Mesenchymal stem cell (in vitro differentiated cells and primary cell): Measurements from ENCODE around the gene IKZF3.

ENCODE experiments used
- DNase-seq: peaks from one replicate; pipeline ENCODE4 v3.0.0-alpha.2; 2013
- H2AFZ ChIP-seq: one replicate; pipeline ENCODE4 v1.6.1; 2013; ENCODE audit warnings: low read depth, mild to moderate bottlenecking, control low read depth, inconsistent platforms, low read length, moderate library complexity
- H2AK5ac ChIP-seq: 2 replicates; pipeline ENCODE4 v1.6.1; 2013; ENCODE audit warnings: low read length, moderate library complexity, mild to moderate bottlenecking, inconsistent platforms; ENCODE audit not compliant: severe bottlenecking
- H2BK120ac ChIP-seq: one replicate; pipeline ENCODE4 v1.6.1; 2013; ENCODE audit warnings: low read depth, mild to moderate bottlenecking, inconsistent platforms, low read length, moderate library complexity
- H2BK12ac ChIP-seq, 2 experiments: one replicate each; pipeline ENCODE4 v1.6.1; 2013; ENCODE audit warnings: inconsistent platforms in 2 of 2, low read length in 2 of 2, mild to moderate bottlenecking in 2 of 2, moderate library complexity in 2 of 2, control low read depth in 1 of 2
- H2BK15ac ChIP-seq: one replicate; pipeline ENCODE4 v1.6.1; 2013; ENCODE audit warnings: mild to moderate bottlenecking, low read depth, inconsistent platforms; ENCODE audit not compliant: poor library complexity, severe bottlenecking
- H2BK5ac ChIP-seq: 2 replicates; pipeline ENCODE4 v1.6.1; 2013; ENCODE audit warnings: low read depth, mild to moderate bottlenecking, low read length, control low read depth, inconsistent platforms; ENCODE audit not compliant: poor library complexity, severe bottlenecking
- H3K14ac ChIP-seq, 2 experiments: one replicate each; pipeline ENCODE4 v1.6.1; 2013; ENCODE audit warnings: inconsistent platforms in 2 of 2, low read length in 2 of 2, control low read depth in 1 of 2, mild to moderate bottlenecking in 1 of 2, moderate library complexity in 1 of 2
- H3K18ac ChIP-seq, 2 experiments: one replicate each; pipeline ENCODE4 v1.6.1; 2013; ENCODE audit warnings: inconsistent platforms in 2 of 2, low read length in 2 of 2, control low read depth in 1 of 2, low read depth in 1 of 2, mild to moderate bottlenecking in 1 of 2
- H3K23ac ChIP-seq, 2 experiments: one replicate each; pipeline ENCODE4 v1.6.1; 2013; ENCODE audit warnings: inconsistent platforms in 2 of 2, low read length in 2 of 2, mild to moderate bottlenecking in 2 of 2, moderate library complexity in 2 of 2, control low read depth in 1 of 2
- H3K27ac ChIP-seq: 2 replicates; pipeline ENCODE4 v1.5.1; 2013; ENCODE audit warnings: mild to moderate bottlenecking, moderate library complexity, low read length, control low read depth, inconsistent platforms; ENCODE audit not compliant: poor library complexity, severe bottlenecking
- H3K27me3 ChIP-seq, 2 experiments: 2 replicates each; pipeline versions ENCODE4 v1.6.1 to v1.7.0; 2013; ENCODE audit warnings: low read length in 2 of 2, mild to moderate bottlenecking in 2 of 2, moderate library complexity in 2 of 2, control low read depth in 1 of 2, inconsistent platforms in 1 of 2; ENCODE audit not compliant: control insufficient read depth in 1 of 2, insufficient read depth in 1 of 2
- H3K36me3 ChIP-seq, 2 experiments: 2 replicates each; pipeline versions ENCODE4 v1.6.1 to v1.7.0; 2013; ENCODE audit warnings: low read length in 2 of 2, control low read depth in 1 of 2, inconsistent platforms in 1 of 2, low read depth in 1 of 2, mild to moderate bottlenecking in 1 of 2; ENCODE audit not compliant: insufficient read depth in 2 of 2, control insufficient read depth in 1 of 2
- H3K4ac ChIP-seq, 2 experiments: one replicate each; pipeline ENCODE4 v1.6.1; 2013; ENCODE audit warnings: inconsistent platforms in 2 of 2, low read length in 2 of 2, mild to moderate bottlenecking in 2 of 2, moderate library complexity in 2 of 2, control low read depth in 1 of 2, low read depth in 1 of 2
- H3K4me1 ChIP-seq: 2 replicates; pipeline ENCODE4 v1.6.1; 2013; ENCODE audit warnings: low read depth, low read length, control low read depth; ENCODE audit not compliant: control insufficient read depth, insufficient read depth
- H3K4me2 ChIP-seq: 2 replicates; pipeline ENCODE4 v1.6.1; 2013; ENCODE audit warnings: low read length, mild to moderate bottlenecking, inconsistent platforms; ENCODE audit not compliant: poor library complexity, severe bottlenecking
- H3K4me3 ChIP-seq, 2 experiments: 2 replicates each; pipeline versions ENCODE4 v1.5.1 to v1.7.0; 2013; ENCODE audit warnings: low read length in 2 of 2, mild to moderate bottlenecking in 2 of 2, control low read depth in 1 of 2, low read depth in 1 of 2; ENCODE audit not compliant: insufficient read depth in 1 of 2
- H3K79me1 ChIP-seq: replicated peaks from 2 replicates; pipeline ENCODE4 v1.6.1; 2013; ENCODE audit warnings: mild to moderate bottlenecking, control low read depth, low read length, inconsistent platforms; ENCODE audit not compliant: poor library complexity, severe bottlenecking
- H3K9ac ChIP-seq: 2 replicates; pipeline ENCODE4 v1.7.0; 2013; ENCODE audit warnings: mild to moderate bottlenecking, low read length, moderate library complexity
- H3K9me3 ChIP-seq: 2 replicates; pipeline ENCODE4 v1.7.0; 2013; ENCODE audit warnings: mild to moderate bottlenecking, low read length; ENCODE audit not compliant: control insufficient read depth
- H4K8ac ChIP-seq: one replicate; pipeline ENCODE4 v1.6.1; 2013; ENCODE audit warnings: inconsistent platforms, mild to moderate bottlenecking, low read length, moderate library complexity
- H4K91ac ChIP-seq: one replicate; pipeline ENCODE4 v1.6.1; 2013; ENCODE audit warnings: mild to moderate bottlenecking, low read length, inconsistent platforms
- WGBS: methylation state at CpG from one replicate; pipeline ENCODE4 v1.1.7; 2013; ENCODE audit warnings: mixed read lengths; 5-methylcytosine and 5-hydroxymethylcytosine counted together

Gene IKZF3

DNA sequence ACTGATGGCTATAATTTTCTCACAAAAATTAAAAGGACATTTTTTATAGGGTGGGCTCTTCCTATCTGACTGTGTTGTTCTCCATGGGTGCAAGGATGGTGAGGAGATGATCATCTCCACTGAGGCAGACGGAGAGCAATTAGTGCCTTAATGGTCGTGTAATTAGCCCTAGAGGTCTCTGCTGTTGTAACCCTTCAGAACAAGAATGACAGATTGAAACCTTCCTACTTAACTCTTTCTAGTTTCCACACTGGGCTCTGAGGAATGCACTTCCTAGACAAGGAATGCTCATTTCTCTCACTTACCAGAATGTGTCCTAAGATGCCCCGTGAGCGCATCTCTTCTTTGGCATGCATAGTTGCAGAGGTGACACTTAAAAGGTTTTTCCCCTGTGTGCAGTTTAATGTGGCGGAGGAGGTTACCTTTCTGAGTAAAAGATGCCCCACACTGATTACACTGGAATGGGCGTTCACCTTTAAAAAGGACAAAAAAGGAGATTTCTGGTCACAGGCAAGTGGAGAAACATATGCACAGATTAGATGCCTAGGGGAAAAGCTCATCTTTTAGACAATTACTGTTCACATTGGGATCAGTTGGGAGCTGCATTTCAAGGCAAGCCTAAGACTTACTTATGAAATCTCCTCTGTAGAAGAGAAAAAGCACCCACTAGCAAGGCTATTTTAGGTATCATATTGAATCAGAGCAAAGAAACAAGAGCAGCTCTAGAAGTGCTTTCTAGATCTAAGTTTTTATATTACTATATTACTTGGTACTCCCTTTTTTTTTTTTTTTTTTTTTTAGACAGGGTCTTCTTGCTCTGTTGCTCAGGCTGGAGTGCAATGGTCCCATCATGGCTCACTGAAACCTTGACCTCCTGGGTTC lies 72.8 kb downstream of the IKZF3 start:
- 38% methylated on average over 6 of the region's 6 CpGs for WGBS

GRCh38 chr17:39787743-39788484 lies 76.2 kb downstream of the IKZF3 start:
- H2AK5ac ChIP-seq = no peak overlapping the region
- no peak overlapping the region for H2BK12ac ChIP-seq
- H3K4me3 ChIP-seq = no peak overlapping the region
- H3K4me2 ChIP-seq = no peak overlapping the region
- H3K27me3 ChIP-seq = peaks cover 17 to 62% of the 10 kb centered on the region in 2 experiments
- H3K36me3 ChIP-seq = no peaks in the 10 kb centered on the region
- no peaks in the 10 kb centered on the region for H3K9me3 ChIP-seq
- H3K4me1 ChIP-seq = no peaks in the 10 kb centered on the region
- no peak overlapping the region for H2BK120ac ChIP-seq
- H3K14ac ChIP-seq = no peak overlapping the region
- no peak overlapping the region for H4K8ac ChIP-seq
- H2BK15ac ChIP-seq = no peak overlapping the region
- H2AFZ ChIP-seq = no peak overlapping the region
- H3K4ac ChIP-seq = no peak overlapping the region
- no peak overlapping the region for H2BK5ac ChIP-seq
- 79% methylated on average over 8 of the region's 8 CpGs for WGBS
- H3K23ac ChIP-seq = no peak overlapping the region
- DNase-seq = no peak
- H3K79me1 ChIP-seq = no peaks in the 10 kb centered on the region
- H3K27ac ChIP-seq = no peak overlapping the region
- H3K18ac ChIP-seq = no peak overlapping the region
- no peak overlapping the region for H3K9ac ChIP-seq
- H4K91ac ChIP-seq = no peak overlapping the region

More for the DNA sequence above, 72.8 kb downstream of the IKZF3 start:
- no peaks in the 10 kb centered on the region for H3K9me3 ChIP-seq
- H2BK15ac ChIP-seq = no peak overlapping the region
- no peak overlapping the region for H2BK12ac ChIP-seq
- no peak overlapping the region for H3K4me2 ChIP-seq
- DNase-seq = no peak
- no peak overlapping the region for H3K27ac ChIP-seq
- no peaks in the 10 kb centered on the region for H3K4me1 ChIP-seq
- no peak overlapping the region for H3K4me3 ChIP-seq
- H3K9ac ChIP-seq = no peak overlapping the region
- H2AFZ ChIP-seq = no peak overlapping the region
- no peak overlapping the region for H4K8ac ChIP-seq
- no peak overlapping the region for H3K4ac ChIP-seq
- peaks cover 16 to 68% of the 10 kb centered on the region in 2 experiments for H3K27me3 ChIP-seq
- H4K91ac ChIP-seq = no peak overlapping the region
- H3K14ac ChIP-seq = no peak overlapping the region
- no peak overlapping the region for H3K18ac ChIP-seq
- no peak overlapping the region for H3K23ac ChIP-seq
- H2AK5ac ChIP-seq = no peak overlapping the region
- no peaks in the 10 kb centered on the region for H3K36me3 ChIP-seq
- H2BK5ac ChIP-seq = no peak overlapping the region
- H3K79me1 ChIP-seq = no peaks in the 10 kb centered on the region
- H2BK120ac ChIP-seq = no peak overlapping the region

- Histone ChIP-seq H3K14ac (no peak overlapping the region), H3K27ac (no peak overlapping the region), H3K4ac (no peak overlapping the region), H4K91ac (no peak overlapping the region), H2BK120ac (no peak overlapping the region), H3K23ac (no peak overlapping the region), H4K8ac (no peak overlapping the region), H2BK5ac (no peak overlapping the region), H3K4me1 (no peaks in the 10 kb centered on the region), H3K4me3 (no peak overlapping the region), H2BK15ac (no peak overlapping the region), H2AK5ac (no peak overlapping the region), H2BK12ac (no peak overlapping the region), H3K18ac (no peak overlapping the region), H3K4me2 (no peak overlapping the region), H3K36me3 (no peaks in the 10 kb centered on the region), H3K79me1 (no peaks in the 10 kb centered on the region), H3K9me3 (no peaks in the 10 kb centered on the region), H2AFZ (no peak overlapping the region), H3K27me3 (peaks cover 12 to 62% of the 10 kb centered on the region in 2 experiments), H3K9ac (no peak overlapping the region)
- DNase-seq = no peak
These were observed 77.1 kb downstream of the IKZF3 start for GRCh38 chr17:39787041-39787440.

DNA sequence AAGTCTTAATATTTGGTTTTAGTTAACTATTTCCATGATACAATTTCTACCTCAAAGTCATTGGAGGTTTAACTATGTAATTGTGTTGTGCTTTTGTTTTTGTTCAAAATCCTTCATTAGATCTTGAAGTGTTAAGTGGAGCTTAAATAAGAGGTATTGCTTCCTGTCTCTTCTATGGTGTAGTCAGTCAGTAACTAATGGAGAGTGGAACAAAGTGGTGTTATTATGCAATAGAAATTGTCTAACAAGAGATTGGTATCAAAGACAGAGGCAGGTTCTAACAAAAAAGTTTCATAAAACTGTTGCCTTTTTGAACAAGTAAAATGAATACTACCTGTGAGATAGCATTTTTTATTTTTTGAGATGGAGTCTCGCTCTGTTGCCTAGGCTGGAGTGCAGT lies 81.1 kb downstream of the IKZF3 start:
- Histone ChIP-seq H3K4me1 (no peaks in the 10 kb centered on the region), H3K4me3 (no peak overlapping the region), H3K27me3 (peaks cover 10 to 64% of the 10 kb centered on the region in 2 experiments), H2BK120ac (no peak overlapping the region), H3K14ac (no peak overlapping the region), H2AK5ac (no peak overlapping the region), H3K79me1 (no peaks in the 10 kb centered on the region), H4K91ac (no peak overlapping the region), H2AFZ (no peak overlapping the region), H2BK15ac (no peak overlapping the region), H3K36me3 (no peaks in the 10 kb centered on the region), H2BK5ac (no peak overlapping the region), H4K8ac (no peak overlapping the region), H3K4me2 (no peak overlapping the region), H3K23ac (no peak overlapping the region), H3K4ac (no peak overlapping the region), H3K9me3 (no peaks in the 10 kb centered on the region), H3K27ac (no peak overlapping the region), H3K18ac (no peak overlapping the region), H3K9ac (no peak overlapping the region), H2BK12ac (no peak overlapping the region)
- DNase-seq = no peak
- WGBS = 73% methylated on average over 1 of the region's 1 CpG
